GM12872 (cell line): ENCODE measurements around the gene ARHGEF17.

ENCODE experiments used
- CTCF ChIP-seq: IDR thresholded peaks from 3 replicates; pipeline ENCODE4 v1.5.1; 2011; ENCODE audit warnings: low read depth, mild to moderate bottlenecking, low read length, moderate library complexity; ENCODE audit not compliant: insufficient read depth

ARHGEF17 gene

GRCh38 chr11:73350908-73351636 lies 43.0 kb downstream of the ARHGEF17 start:
- peak; percentile 93 for TF ChIP-seq CTCF

- TF ChIP-seq CTCF, result no peak
Measured at GRCh38 chr11:73353422-73353821, 45.3 kb downstream of the ARHGEF17 start.

GRCh38 chr11:73355109-73355508 lies 47.0 kb downstream of the ARHGEF17 start:
- TF ChIP-seq CTCF, result no peak

- TF ChIP-seq CTCF, result no peak
Measured at GRCh38 chr11:73356979-73357860, 49.1 kb downstream of the ARHGEF17 start.

- no peak for TF ChIP-seq CTCF
Measured at GRCh38 chr11:73358071-73358470, 50.0 kb downstream of the ARHGEF17 start.

- no peak for TF ChIP-seq CTCF
Measured at GRCh38 chr11:73359341-73359740, 51.3 kb downstream of the ARHGEF17 start.

- peak; percentile 52 for TF ChIP-seq CTCF
Measured at GRCh38 chr11:73359930-73360742, 52.1 kb downstream of the ARHGEF17 start.
